DOHH2 (cell line): ENCODE data around the gene PTCHD1.

Experiments
- H3F3A ChIP-seq: fragments of 200-600 bp; sonication (generic), shearing (Covaris generic); 2 replicates; pipeline ENCODE4 v1.6.0; 2016; ENCODE audit warnings: antibody characterized with exemption, mild to moderate bottlenecking; ENCODE audit not compliant: control insufficient read depth, insufficient read depth
- H3K27ac ChIP-seq: fragments of 200-600 bp; sonication (generic); 2 replicates; pipeline ENCODE4 v1.5.1; 2014; ENCODE audit warnings: low read depth, mild to moderate bottlenecking, low read length, moderate library complexity
- H3K27me3 ChIP-seq: fragments of 200-600 bp; sonication (generic); 2 replicates; pipeline ENCODE4 v1.6.1; 2014; ENCODE audit warnings: mild to moderate bottlenecking, low read length, mixed read lengths; ENCODE audit not compliant: control insufficient read depth
- H3K36me3 ChIP-seq: fragments of 200-600 bp; sonication (generic); 2 replicates; pipeline ENCODE4 v1.6.1; 2014; ENCODE audit warnings: mild to moderate bottlenecking, low read length, moderate library complexity, mixed read lengths; ENCODE audit not compliant: control insufficient read depth
- H3K4me1 ChIP-seq: fragments of 200-600 bp; sonication (generic); 2 replicates; pipeline ENCODE4 v1.6.1; 2014; ENCODE audit warnings: mild to moderate bottlenecking, low read length, mixed read lengths; ENCODE audit not compliant: control insufficient read depth
- H3K4me2 ChIP-seq: fragments of 200-600 bp; sonication (generic); 2 replicates; pipeline ENCODE4 v1.6.0; 2014; ENCODE audit warnings: mild to moderate bottlenecking, low read length, moderate library complexity
- H3K4me3 ChIP-seq: fragments of 200-600 bp; sonication (generic); 2 replicates; pipeline ENCODE4 v1.5.1; 2014; ENCODE audit warnings: mild to moderate bottlenecking, low read length, mixed read lengths
- H3K79me2 ChIP-seq: fragments of 200-600 bp; sonication (generic); 2 replicates; pipeline ENCODE4 v1.6.1; 2014; ENCODE audit warnings: mild to moderate bottlenecking, low read length, mixed read lengths; ENCODE audit not compliant: control insufficient read depth
- H3K9me2 ChIP-seq: fragments of 200-600 bp; sonication (generic); replicated peaks from 2 replicates; pipeline ENCODE4 v1.6.1; 2014; ENCODE audit warnings: mild to moderate bottlenecking, low read length, mixed read lengths; ENCODE audit not compliant: control insufficient read depth
- H3K9me3 ChIP-seq: fragments of 200-600 bp; sonication (generic); 2 replicates; pipeline ENCODE4 v1.6.1; 2014; ENCODE audit warnings: antibody characterized with exemption, low read length, mixed read lengths; ENCODE audit not compliant: control insufficient read depth, insufficient read depth
- H4K20me1 ChIP-seq: fragments of 200-600 bp; sonication (generic); 2 replicates; pipeline ENCODE4 v1.6.0; 2014; ENCODE audit warnings: low read depth, mild to moderate bottlenecking, antibody characterized with exemption, low read length, moderate library complexity; ENCODE audit not compliant: control insufficient read depth, insufficient read depth
- CTCF ChIP-seq: fragments of 200-600 bp; sonication (generic); IDR thresholded peaks from one replicate; pipeline ENCODE4 v1.5.1; 2014; ENCODE audit warnings: antibody characterized with exemption, mild to moderate bottlenecking, low read depth, low read length; ENCODE audit not compliant: poor library complexity, severe bottlenecking
- EZH2phosphoT487 ChIP-seq: fragments of 200-600 bp; sonication (generic); IDR thresholded peaks from 2 replicates; pipeline ENCODE4 v1.6.1; 2017; ENCODE audit warnings: borderline replicate concordance, mild to moderate bottlenecking, antibody characterized with exemption, low read length, moderate library complexity, mixed read lengths

Gene PTCHD1

GRCh38 chrX:23333842-23334520 is 668 bp upstream of the PTCHD1 start:
- TF ChIP-seq EZH2phosphoT487 (no peak), CTCF (no peak)
- Histone ChIP-seq H4K20me1 (no peaks in the 10 kb centered on the region), H3K9me3 (no peaks in the 10 kb centered on the region), H3F3A (no peaks in the 10 kb centered on the region), H3K4me1 (no peaks in the 10 kb centered on the region), H3K4me2 (no peak overlapping the region), H3K4me3 (no peak overlapping the region), H3K27me3 (no peaks in the 10 kb centered on the region), H3K79me2 (no peaks in the 10 kb centered on the region), H3K9me2 (no peaks in the 10 kb centered on the region), H3K27ac (no peak overlapping the region), H3K36me3 (no peaks in the 10 kb centered on the region)

GRCh38 chrX:23334521-23334847 is 165 bp upstream of the PTCHD1 start:
- no peaks in the 10 kb centered on the region for H3K9me2 ChIP-seq
- no peaks in the 10 kb centered on the region for H3K4me1 ChIP-seq
- no peaks in the 10 kb centered on the region for H4K20me1 ChIP-seq
- H3K4me2 ChIP-seq, result no peak overlapping the region
- H3K36me3 ChIP-seq, result no peaks in the 10 kb centered on the region
- H3K27me3 ChIP-seq, result no peaks in the 10 kb centered on the region
- H3K79me2 ChIP-seq, result no peaks in the 10 kb centered on the region
- H3F3A ChIP-seq, result no peaks in the 10 kb centered on the region
- H3K4me3 ChIP-seq, result no peak overlapping the region
- TF ChIP-seq CTCF (no peak), EZH2phosphoT487 (no peak)
- no peak overlapping the region for H3K27ac ChIP-seq
- no peaks in the 10 kb centered on the region for H3K9me3 ChIP-seq

- H3K9me2 ChIP-seq, result no peaks in the 10 kb centered on the region
- H3K4me3 ChIP-seq, result no peak overlapping the region
- no peaks in the 10 kb centered on the region for H4K20me1 ChIP-seq
- no peaks in the 10 kb centered on the region for H3K36me3 ChIP-seq
- no peaks in the 10 kb centered on the region for H3F3A ChIP-seq
- H3K79me2 ChIP-seq, result no peaks in the 10 kb centered on the region
- no peaks in the 10 kb centered on the region for H3K27me3 ChIP-seq
- H3K9me3 ChIP-seq, result no peaks in the 10 kb centered on the region
- TF ChIP-seq CTCF, result no peak
- no peak for TF ChIP-seq EZH2phosphoT487
- H3K4me1 ChIP-seq, result no peaks in the 10 kb centered on the region
- H3K4me2 ChIP-seq, result no peak overlapping the region
- H3K27ac ChIP-seq, result no peak overlapping the region
Measured at GRCh38 chrX:23338334-23338733, 3.7 kb downstream of the PTCHD1 start.

GRCh38 chrX:23341452-23341851 is 6.8 kb downstream of the PTCHD1 start:
- H3K27ac ChIP-seq, result no peak overlapping the region
- no peaks in the 10 kb centered on the region for H3K9me2 ChIP-seq
- no peaks in the 10 kb centered on the region for H3K4me1 ChIP-seq
- H3F3A ChIP-seq, result no peaks in the 10 kb centered on the region
- H3K79me2 ChIP-seq, result no peaks in the 10 kb centered on the region
- H3K36me3 ChIP-seq, result no peaks in the 10 kb centered on the region
- no peaks in the 10 kb centered on the region for H3K27me3 ChIP-seq
- H3K4me2 ChIP-seq, result no peak overlapping the region
- H3K4me3 ChIP-seq, result no peak overlapping the region
- H4K20me1 ChIP-seq, result no peaks in the 10 kb centered on the region
- TF ChIP-seq EZH2phosphoT487 (no peak), CTCF (no peak)
- H3K9me3 ChIP-seq, result no peaks in the 10 kb centered on the region
